RPMI8226 (cell line): ENCODE data around the gene RNF224.
"Not testable (repeated sequence)": the region's sequence is repeated elsewhere in the genome, so short reads cannot be mapped to it uniquely, and the experiment has no call there.

ENCODE experiments used
- DNase-seq: peaks from one replicate; pipeline ENCODE4 v3.0.0-alpha.2; 2015

The RNF224 gene

DNA sequence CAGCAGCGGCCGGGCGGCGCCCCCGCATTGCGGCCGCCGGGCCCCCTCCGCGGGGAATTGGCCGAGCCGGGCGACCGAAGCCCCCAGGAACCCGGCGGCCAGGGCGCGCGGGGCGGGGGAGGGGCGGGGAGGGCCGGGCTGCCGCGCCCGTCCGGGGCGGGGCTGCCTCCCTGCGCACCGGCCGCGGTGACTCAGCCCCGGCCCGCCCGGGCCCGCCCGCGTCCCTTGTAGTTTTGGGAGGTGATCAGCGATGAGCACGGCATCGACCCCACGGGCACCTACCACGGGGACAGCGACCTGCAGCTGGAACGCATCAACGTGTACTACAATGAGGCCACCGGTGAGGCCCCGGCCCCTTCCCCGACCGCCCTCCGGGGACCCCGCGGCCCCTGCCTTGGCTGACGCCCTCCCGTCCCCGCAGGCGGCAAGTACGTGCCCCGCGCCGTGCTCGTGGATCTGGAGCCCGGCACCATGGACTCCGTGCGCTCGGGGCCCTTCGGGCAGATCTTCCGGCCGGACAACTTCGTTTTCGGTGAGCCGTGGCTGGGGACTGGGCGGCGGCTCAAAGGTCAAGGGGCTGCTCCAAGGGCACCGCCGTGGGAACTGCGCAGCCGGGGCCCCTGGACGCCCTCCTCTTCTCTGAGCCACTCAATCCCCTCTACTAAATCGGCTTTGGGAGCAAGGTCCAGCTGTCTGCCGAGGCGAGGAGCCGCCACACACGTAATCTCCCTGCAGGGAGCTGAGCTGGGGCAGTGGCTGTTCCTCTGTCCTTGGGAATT, 14.4 kb downstream of the RNF224 start:
- DNase-seq = peak; percentile 70

DNA sequence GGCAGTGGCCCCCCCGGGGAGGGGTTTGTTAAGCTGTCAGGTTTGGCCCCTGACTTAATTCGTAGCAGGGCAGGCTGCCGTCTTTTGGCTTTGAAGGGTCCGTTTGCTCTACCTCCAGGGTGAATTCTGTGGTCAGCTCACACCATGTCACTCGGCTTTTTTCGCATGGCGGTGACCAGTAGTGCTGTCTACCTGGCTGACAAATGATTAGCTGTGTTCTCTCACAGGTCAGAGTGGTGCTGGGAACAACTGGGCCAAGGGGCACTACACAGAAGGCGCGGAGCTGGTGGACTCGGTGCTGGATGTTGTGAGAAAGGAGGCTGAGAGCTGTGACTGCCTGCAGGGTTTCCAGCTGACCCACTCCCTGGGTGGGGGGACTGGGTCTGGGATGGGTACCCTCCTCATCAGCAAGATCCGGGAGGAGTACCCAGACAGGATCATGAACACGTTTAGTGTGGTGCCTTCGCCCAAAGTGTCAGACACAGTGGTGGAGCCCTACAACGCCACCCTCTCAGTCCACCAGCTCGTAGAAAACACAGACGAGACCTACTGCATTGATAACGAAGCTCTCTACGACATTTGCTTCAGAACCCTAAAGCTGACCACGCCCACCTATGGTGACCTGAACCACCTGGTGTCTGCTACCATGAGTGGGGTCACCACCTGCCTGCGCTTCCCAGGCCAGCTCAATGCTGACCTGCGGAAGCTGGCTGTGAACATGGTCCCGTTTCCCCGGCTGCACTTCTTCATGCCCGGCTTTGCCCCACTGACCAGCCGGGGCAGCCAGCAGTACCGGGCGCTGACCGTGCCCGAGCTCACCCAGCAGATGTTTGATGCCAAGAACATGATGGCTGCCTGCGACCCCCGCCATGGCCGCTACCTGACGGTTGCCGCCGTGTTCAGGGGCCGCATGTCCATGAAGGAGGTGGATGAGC, 15.2 kb downstream of the RNF224 start:
- DNase-seq = no peak

DNA sequence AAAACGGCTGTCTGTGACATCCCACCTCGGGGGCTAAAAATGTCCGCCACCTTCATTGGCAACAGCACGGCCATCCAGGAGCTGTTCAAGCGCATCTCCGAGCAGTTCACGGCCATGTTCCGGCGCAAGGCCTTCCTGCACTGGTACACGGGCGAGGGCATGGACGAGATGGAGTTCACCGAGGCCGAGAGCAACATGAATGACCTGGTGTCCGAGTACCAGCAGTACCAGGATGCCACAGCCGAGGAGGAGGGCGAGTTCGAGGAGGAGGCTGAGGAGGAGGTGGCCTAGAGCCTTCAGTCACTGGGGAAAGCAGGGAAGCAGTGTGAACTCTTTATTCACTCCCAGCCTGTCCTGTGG, 15.9 kb downstream of the RNF224 start:
- DNase-seq = not testable (repeated sequence)

DNA sequence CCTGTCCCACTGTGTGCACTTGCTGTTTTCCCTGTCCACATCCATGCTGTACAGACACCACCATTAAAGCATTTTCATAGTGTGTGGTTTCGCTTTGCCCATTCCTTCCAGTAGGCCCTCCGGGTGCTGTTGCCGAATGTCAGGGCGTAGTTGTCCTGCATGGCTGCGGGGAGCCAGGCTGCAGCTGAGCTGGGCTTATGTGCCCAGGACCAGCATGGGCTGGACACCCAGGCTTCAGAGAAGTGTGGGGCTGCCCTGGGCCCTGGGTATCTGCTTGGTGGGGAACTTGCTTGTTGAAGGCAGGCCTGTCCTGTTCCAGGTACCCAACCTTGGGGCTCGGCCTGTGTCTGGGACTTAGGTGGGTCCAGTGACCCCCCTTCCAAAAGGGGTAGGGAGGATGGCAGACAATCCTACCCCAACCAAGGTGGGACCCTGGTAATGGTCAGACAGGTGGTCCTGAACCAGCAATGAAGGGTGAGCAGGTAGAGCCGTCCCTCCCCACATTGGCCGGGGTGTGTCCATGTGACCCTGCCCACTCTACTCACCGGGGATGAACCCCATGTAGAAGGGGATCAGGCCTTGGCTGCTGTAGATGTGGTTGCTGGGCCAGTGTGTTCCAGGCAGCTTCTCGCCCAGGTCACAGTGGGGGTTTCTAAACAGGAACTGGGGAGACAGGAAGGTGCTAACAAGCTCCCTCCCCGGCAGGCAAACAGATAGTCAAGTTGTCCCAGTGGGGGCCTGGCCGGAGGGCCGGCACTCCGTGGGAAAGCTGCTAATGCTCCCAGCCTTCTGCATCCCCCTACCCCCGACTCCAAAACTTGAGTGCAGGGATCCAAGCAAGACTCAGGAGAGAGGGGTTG, 16.6 kb downstream of the RNF224 start:
- DNase-seq = no peak

DNA sequence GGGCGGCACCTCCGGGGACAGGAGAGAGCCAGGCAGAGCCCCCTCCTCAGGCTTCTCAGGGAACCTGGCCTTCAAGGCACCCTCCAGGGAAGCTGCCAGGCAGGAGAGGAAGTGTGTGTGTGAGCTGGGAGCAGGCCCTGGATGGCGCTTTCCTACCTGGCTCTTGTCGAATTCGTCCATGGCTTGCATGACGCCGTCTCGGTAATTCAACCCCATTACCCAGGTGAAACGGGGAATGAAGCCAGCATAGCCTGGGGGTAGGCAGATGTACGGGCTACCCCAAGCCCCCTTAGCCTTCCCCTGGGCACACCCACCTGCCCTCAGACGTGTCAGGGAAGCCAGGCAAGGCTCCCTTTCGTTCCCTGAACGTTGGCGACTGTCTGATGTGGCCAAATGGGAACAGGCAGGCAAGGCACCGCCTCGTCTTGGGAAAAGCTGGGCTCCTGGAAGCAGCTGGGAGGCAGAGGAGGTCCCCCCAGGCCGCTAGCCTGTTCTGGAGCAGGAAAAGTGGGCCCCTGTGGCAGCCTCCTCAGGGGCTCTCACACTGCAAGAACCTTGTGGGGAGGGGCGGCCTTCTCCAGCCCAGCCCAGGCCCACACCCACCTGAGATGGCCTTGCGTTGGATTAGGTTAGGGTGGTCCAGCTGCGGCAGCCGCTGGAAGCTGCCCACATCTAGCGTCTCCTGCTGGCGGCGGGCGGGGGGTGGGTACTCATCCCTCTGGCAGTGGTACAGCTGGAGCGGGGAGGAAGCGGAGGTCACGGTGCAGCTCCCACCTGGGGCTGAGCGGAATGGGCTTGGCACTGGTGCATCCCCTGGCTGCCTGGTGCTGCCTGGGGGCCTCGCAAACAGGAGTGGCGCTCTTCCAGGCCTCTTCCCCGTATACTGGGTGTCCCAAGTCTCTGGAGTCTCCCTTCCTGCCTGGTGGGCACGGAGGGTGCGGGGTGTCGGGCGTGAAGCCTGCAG, 17.5 kb downstream of the RNF224 start:
- no peak for DNase-seq

DNA sequence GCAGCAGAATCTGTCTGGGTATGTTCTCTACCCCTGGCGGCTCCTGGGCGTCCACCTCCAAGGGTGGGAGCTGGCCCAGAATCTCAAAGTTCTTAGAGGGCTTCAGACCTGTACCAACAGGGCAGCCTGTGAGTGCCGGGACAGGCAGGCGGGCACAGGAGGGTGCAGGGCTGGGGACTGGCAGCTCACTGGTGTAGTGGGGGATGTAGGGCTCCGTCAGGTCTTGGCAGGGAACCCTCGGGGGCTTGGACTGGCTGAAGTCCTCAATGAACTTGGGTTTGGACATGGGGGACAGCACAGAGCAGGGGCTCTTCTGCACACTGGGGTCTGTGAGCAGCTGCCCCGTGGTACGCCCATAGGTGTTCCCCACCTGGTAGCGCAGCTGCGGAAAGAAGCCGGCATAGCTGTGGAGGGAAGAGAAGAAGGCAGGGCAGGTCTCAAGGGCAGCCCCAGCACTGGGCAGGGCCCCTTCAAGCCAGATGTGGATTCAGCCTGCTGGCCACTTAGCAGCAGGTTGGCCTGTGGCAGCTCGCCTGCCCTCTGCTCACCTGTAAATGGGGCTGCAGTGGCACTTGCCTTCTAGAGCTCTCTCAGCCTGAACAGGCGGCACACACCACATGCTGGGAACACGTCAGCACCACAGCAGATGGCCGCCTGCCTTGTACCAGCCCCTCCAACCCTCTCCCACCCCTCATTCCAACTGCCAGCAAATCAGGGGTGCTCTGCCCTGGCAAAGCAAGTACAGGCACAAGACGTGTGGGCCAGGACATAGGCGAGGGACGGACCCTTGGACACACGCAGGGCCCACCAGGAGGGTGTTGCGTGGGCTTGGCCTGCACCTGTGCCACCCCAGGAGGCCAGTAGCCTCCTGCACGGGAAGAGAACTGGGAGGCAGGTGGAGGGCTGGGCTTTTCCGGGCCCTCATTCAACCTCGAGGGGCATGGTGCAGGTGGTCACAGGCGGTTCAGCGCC, 18.4 kb downstream of the RNF224 start:
- no peak for DNase-seq

DNA sequence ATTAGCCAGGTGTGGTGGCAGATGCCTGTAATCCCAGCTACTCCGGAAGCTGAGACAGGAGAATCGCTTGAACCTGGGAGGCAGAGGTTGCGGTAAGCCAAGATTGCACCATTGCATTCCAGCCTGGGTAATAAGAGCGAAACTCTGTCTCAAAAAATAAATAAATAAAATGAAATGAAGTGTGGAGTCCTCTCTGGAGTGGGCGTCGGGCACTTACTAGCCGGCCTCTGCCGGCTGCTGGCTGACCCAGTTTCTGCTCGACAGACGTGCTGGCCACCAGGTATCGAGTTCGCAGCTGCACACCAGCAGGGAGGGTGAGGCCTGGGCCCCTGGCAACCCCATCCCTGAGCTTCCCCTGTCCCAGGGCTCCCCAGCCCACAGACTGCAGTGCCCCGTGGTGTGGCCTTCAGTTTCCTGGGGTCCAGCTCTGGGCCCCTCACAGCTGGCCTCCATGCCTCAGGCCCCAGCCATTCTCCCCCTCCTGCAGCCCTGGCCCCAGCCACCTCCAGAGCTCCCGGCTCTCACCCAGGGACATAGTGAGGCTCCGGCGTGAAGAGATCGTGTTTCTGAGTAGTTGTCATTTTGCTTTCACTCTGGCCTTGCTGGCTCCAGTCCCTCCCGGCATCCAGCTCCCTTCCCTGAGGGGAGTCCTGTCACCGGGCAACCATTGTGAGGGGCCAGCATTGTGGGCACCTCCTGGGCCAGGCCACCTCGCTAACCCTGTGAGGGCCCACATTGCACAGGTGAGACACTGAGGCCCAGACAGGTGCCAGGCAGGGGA, 20.0 kb downstream of the RNF224 start:
- no peak for DNase-seq

DNA sequence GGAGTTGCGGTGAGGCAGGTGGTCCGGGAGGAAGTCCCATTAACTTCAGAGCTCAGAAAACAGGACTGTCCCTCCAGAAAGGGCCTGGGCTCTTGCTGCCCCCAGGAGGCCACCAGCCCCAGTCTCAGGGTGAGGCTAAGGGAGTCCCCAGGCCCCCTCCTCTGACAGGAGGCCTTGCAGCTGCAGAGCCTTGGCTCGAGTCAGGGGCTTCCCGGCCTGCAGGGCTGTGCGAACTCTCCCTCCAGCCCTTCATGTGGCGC, 20.5 kb downstream of the RNF224 start:
- DNase-seq = no peak

DNA sequence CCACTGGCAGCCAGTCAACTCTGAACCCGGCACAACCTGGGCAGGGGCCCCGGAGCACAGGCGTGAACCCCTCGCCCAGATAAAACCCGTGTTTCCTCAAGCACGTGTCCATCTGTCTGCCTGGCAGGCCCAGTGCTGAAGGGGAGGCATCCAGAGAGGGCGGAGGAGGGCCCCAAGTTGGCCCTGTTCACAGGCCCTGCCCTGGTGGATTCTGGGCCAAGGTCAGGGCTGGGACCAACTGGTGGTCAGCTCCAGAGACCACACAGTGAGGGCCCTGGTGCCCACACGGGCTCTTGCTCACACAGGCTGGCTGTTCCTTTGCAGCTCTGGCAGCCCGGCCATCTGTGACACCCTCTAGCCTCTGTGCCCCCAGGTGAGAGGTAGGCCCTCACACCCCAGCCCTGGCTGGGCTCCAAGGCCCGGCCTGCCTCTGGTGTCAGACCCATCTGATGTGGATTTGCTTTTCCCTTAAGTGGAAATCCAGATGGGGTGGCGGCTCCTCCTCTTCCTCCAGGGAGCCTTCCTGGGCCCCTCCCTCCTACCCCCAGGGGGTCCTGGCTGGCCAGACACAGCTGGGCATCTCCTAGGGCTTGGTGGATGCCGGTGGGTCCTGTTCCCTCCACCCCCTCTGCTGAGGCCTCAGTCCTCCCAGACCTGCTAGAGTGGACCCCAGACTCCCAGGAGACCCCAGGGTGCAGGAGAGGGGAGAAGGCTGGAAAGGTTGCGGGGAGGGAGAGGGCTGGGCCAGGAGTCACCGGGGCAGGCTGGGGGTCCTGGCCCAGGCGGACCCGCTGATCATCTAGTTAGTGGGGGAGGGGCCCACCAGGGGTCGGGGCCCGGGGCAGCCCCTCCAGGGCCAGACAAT, 23.3 kb downstream of the RNF224 start:
- no peak for DNase-seq

DNA sequence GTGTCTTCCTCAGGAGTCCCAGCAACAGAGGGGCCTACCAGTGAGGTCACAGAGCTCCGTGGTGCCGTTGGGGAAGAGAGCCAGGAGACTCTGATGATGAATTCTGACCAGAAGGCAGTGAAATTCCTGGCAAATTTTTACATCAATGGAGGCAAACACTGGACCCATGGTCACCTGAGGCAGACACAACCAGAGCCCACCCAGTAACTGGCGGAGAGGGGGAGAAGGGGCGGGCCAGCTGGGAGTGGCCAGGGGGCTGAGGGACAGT, 23.8 kb downstream of the RNF224 start, which contains the start of gene STPG3:
Gene STPG3, plus strand, starts transcription at position 93 of the 268 bp plus-strand sequence. Its CDS starts 1 bp downstream, at position 94.
- DNase-seq = no peak

DNA sequence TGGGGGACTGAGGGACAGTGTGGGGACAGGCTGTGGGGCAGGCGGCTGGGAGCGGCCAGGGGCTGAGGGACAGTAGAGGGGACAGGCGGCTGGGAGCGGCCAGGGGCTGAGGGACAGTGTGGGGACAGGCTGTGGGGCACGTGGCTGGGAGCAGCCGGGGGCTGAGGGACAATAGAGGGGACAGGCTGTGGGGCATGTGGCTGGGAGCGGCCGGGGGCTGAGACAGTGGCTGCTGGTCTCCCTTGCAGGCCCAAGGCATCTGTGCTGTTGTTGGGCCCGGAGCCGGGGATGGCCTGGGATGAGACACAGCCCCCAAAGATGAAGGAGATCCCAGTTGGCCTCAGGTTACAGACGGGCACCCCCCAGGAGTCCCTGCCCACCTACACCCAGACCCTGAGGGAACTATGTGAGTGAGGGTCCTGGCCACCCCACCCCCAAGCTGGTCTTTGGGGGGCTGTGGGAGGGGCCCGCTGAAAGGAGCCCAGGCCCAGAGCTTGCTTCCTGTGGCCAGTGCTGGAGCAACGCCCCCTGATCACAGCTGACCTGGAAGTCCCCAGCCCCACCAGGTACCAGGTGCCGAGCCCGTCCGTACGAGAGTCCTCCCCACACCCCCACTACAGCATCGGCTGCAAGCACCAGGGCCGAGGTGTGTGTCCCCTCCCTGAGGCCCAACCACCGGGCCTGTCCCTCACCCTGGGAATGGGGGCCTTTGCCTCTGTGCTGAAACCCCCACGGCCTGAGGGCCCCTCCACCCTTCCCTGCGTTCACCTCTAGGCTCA, 24.4 kb downstream of the RNF224 start:
- DNase-seq = no peak

DNA sequence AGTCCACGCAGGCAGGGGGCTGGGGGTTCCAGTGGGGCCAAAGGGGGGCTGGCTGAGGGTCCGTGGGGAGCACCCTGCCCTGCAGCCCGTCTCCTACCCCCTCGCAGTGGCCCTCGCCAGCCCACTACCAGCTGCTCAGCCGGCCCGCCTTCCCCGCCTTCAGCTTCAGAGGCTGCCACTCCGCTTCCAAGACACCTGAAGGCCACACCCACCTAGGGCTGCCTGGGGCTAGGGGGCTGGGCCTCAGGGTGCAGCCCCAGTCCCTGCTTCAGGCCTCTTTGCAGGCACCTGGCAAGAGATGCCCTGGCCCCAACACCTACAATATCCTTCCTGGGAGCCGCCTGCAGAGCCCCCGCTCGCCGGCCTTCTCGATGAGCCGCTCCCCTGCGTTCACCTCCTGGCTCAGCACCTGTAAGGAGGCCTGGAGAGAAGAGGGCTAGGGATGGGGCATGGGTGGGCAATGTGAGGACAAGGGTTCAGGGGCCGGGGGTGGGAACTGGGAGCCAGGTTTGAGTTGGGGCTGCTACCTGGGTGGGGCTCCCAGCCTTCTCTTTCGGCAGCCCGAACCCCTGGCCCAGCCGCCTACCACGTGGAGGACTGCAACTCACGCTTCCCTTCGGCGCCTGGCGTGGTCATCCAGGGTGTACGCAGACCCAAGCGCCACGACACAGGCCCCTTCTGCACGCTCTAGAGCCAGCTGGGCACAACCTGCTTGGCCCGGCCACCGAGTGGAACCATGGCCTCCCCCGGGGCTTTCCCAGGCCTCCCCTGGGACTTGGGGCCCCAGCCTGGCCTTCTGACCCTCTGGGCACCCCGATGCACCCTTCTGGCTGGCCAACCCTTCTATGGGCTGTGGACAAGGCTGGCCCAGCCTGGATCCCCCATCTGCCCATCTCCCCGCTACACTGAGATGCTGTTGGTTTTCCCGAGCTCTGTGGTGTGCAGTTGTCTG, 25.5 kb downstream of the RNF224 start:
- DNase-seq = no peak

DNA sequence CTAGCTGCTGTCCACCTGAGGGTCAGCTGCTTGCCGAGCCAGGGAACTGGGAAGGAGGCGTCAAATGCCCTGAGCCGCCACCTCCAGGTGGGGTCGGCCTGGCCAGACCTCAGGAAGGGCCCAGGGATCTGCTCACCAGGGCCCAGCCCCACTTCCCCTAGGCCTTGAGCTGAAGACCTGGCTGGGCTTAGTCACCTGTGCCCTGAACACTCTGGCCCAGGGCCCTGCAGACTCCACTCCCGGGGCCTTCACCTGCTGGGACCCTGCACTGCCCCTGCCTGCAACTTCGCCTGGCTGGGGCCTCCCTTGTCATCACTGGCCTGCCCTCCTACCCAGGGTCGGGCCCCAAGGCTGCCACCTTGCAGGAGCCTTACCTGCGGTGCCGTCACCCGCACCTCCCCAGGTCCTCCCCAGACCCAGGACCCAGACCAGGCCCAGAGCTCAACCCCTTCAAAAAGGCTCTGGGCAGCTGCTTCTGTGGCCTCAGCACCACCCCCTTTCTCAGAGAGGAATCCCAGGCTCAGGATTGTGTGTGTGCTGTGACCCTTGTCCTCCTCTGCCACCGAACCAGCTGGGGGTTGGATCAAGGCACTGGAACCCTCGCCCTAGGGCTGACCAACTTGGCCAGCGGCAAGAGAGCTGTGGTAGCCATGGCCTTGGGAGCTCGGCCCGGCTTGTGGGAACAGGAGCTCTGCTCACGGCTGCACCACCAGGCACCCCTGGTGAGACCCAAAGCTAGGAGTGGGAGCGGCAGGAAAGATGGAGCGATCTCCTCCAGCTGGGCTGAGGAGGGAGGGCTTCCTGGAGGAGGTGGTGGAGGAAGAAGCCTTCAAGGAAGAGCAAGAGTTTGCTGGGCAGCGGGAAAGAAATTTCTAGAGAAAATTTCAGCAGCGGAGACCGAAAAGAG, 26.7 kb downstream of the RNF224 start:
- DNase-seq = peak; percentile 9

DNA sequence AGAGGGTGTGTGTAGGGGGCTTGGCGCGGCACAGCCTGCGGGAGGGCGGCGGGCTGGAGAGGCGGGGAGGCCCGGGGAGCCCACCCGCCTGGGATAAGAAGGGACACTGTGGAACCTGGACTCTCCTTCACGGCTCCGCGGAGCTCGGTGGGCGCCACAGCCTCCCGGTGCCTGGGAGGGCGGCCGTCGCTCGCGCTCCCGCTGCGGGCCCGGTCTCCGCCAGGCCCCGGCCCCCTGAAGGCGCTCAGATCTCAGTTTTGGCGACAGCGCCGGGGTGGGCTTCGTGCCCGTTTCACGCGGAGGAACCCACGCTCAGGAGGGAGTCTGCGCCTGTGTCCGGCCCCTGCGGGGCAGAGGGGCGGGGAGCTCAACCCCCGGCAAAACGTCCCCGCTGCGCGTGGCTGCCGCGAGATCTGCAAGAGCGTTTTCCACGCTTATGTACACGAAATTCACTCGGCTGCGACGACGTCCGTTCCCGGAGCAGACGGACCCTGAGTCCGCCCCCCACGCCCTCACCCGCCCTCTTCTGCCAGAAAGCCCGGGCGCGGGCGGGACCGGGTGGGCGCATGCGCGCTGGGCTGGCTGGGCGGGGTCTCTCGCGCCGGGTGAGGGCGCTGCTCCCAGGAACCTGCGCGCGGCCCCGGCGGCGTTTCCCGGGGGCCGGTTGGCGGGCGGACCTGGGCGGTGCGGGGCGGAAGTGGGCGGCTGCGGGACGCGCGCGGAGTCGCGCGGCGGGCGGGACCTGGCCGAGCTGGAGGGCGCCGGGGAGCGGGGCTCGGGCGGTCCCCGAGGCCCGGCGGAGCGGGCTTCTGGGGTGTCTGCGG, 27.5 kb downstream of the RNF224 start, which contains the start of gene NELFB:
Gene NELFB, plus strand, starts transcription at position 704 of the 824 bp plus-strand sequence.
- peak; percentile 96 for DNase-seq
